ENCODE data around the gene LTK. TPM values are rescaled to one million over a fixed set of nuclear protein-coding genes. Genes with fewer than 3 reads are reported as not detected.
A peak's percentile ranks its signal among the peaks of the same experiment; 100 is the strongest.

Gene LTK
- total RNA-seq, 3 donors from 2014 or later (not counting 1 experiment from before 2014, with no cell fraction given) = 0.56 to 4.9 (median 1.7) TPM

DNA sequence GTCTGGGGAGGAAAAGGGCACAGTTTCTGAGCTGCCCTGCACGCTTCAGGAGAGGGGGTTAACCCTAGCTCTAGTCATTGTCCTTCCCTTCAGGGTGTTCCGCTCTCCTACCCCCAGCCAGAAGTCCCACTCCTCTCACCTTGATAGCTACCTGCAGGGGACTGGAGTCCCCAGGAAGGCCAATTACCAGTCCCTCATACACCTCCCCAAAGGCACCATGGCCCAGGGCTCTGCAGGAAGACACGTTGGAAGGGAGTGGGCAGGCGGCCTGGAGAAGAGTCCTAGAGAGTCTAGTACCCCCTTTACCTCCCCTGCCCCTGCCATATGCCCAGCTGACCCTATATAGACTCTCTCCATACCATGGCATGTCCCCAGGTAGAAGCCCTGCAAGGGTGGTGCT, 7.9 kb downstream of the LTK start:
- TF ChIP-seq, protein P1, sequence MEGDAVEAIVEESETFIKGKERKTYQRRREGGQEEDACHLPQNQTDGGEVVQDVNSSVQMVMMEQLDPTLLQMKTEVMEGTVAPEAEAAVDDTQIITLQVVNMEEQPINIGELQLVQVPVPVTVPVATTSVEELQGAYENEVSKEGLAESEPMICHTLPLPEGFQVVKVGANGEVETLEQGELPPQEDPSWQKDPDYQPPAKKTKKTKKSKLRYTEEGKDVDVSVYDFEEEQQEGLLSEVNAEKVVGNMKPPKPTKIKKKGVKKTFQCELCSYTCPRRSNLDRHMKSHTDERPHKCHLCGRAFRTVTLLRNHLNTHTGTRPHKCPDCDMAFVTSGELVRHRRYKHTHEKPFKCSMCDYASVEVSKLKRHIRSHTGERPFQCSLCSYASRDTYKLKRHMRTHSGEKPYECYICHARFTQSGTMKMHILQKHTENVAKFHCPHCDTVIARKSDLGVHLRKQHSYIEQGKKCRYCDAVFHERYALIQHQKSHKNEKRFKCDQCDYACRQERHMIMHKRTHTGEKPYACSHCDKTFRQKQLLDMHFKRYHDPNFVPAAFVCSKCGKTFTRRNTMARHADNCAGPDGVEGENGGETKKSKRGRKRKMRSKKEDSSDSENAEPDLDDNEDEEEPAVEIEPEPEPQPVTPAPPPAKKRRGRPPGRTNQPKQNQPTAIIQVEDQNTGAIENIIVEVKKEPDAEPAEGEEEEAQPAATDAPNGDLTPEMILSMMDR (IDR thresholded peaks at IDR 0.05) = no peak
- no peak overlapping the region for H3K4me3 Mint-ChIP-seq
- H3K27me3 ChIP-seq (ENCODE audit: control insufficient read depth, insufficient read depth, low read length) = peaks cover 19% of the 10 kb centered on the region

DNA sequence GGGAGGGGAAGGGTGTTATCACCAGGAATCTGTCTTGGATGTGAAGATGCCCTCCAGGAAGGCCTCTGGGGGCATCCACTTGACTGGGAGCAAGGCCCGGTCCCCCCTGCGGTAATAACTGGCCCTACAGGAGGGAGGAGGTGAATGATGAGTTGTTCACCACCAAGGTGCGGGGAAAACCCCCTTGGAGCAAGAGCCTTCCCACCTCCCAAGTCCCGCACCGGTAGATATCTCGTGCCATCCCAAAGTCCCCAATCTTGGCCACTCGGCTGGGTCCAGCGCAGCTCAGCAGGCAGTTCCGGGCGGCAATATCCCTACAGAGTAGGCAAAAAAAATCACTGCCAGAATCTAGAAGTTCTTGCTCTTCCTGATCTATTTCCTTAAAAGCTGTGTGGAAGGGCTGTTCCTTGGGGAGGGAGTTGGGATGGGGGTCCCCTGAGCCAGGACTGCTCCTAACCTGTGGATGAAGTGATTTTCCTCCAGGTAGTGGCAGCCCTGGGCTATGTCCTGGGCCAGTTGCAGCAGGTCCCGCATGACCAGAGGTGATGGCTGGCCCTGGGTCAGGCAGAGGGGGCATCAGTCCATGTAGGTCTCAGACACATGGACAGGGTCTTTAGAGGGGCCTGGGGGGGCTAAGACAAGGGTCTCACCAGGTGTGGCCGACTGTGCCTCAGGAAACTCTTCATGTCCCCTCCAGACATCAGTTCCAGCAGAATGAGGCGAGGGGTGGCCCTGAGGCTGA, 8.7 kb downstream of the LTK start:
- Mint-ChIP-seq H3K9me3 (no peaks in the 10 kb centered on the region), H3K27me3 (ENCODE audit: low read depth in 2 of 2) (peaks cover 6 to 22% of the 10 kb centered on the region in 2 donors), H3K4me1 (peaks cover 0 to 29% of the 10 kb centered on the region in 2 donors), H3K27ac (no peak overlapping the region), H3K4me3 (peak overlapping the region; percentile 13), H3K36me3 (no peaks in the 10 kb centered on the region)
- H3K9me3 ChIP-seq (ENCODE audit: control insufficient read depth, insufficient read depth, low read length) = no peaks in the 10 kb centered on the region
- no peaks in the 10 kb centered on the region for H3K36me3 ChIP-seq (ENCODE audit: control insufficient read depth, insufficient read depth, low read length)
- TF ChIP-seq, protein P1 (IDR thresholded peaks at IDR 0.05) = no peak
- intact Hi-C loops (cut with micrococcal nuclease) = no loop called here
- no peak overlapping the region for H3K27ac ChIP-seq (ENCODE audit: low read length)
- H3K4me1 ChIP-seq (ENCODE audit: control insufficient read depth, insufficient read depth, low read length) = peaks cover 30% of the 10 kb centered on the region
- H3K27me3 ChIP-seq (ENCODE audit: control insufficient read depth, insufficient read depth, low read length) = peaks cover 27% of the 10 kb centered on the region
- WGBS (ENCODE audit: insufficient coverage) = 94% methylated on average over 13 of the region's 13 CpGs
- DNase-seq = no peak
- H3K4me3 ChIP-seq (ENCODE audit: low read length) = no peak overlapping the region
- no peak for ATAC-seq

More for the DNA sequence above, 7.9 kb downstream of the LTK start:
- Histone ChIP-seq H3K4me1 (ENCODE audit: control insufficient read depth, insufficient read depth, low read length) (peaks cover 29% of the 10 kb centered on the region), H3K36me3 (ENCODE audit: control insufficient read depth, insufficient read depth, low read length) (no peaks in the 10 kb centered on the region), H3K9me3 (ENCODE audit: control insufficient read depth, insufficient read depth, low read length) (no peaks in the 10 kb centered on the region), H3K27ac (ENCODE audit: low read length) (no peak overlapping the region), H3K4me3 (ENCODE audit: low read length) (no peak overlapping the region)
- Mint-ChIP-seq H3K27ac (no peak overlapping the region), H3K9me3 (no peaks in the 10 kb centered on the region), H3K4me1 (peaks cover 0 to 29% of the 10 kb centered on the region in 2 donors), H3K27me3 (ENCODE audit: low read depth in 2 of 2) (peaks cover 0 to 25% of the 10 kb centered on the region in 2 donors), H3K36me3 (no peaks in the 10 kb centered on the region)
- intact Hi-C loops (cut with micrococcal nuclease) = no loop called here
- ATAC-seq (no peak), DNase-seq (no peak)
- WGBS (ENCODE audit: insufficient coverage) = 90% methylated on average over 4 of the region's 4 CpGs

DNA sequence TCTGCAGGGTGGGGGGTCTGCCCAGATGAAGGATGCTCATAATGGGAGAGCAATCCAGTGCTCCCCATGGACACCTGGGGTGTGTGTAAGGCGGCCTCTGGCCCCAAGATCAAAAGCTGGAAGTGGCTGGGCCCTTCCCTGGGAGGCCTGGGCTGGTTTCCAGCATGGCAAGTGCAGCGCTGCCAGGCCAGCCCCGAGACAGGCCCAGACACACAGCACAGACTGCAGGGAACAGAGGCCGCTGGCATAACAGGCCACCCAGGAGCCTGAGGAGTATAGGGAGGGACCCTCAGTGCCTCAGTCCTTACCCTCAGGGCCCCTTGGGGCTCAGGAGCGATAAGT, 10.0 kb downstream of the LTK start:
- peak overlapping the region; percentile 37 for H3K4me3 Mint-ChIP-seq
- H3K27ac Mint-ChIP-seq = no peak overlapping the region
- Histone ChIP-seq H3K27ac (ENCODE audit: low read length) (no peak overlapping the region), H3K36me3 (ENCODE audit: control insufficient read depth, insufficient read depth, low read length) (no peaks in the 10 kb centered on the region), H3K9me3 (ENCODE audit: control insufficient read depth, insufficient read depth, low read length) (no peaks in the 10 kb centered on the region), H3K4me3 (ENCODE audit: low read length) (no peak overlapping the region), H3K4me1 (ENCODE audit: control insufficient read depth, insufficient read depth, low read length) (peaks cover 30% of the 10 kb centered on the region), H3K27me3 (ENCODE audit: control insufficient read depth, insufficient read depth, low read length) (peaks cover 36% of the 10 kb centered on the region)
- DNase-seq = no peak
- 83% methylated on average over 5 of the region's 5 CpGs for WGBS (ENCODE audit: insufficient coverage)
- peaks cover 19 to 33% of the 10 kb centered on the region in 2 donors for H3K27me3 Mint-ChIP-seq (ENCODE audit: low read depth in 2 of 2)
- H3K36me3 Mint-ChIP-seq = no peaks in the 10 kb centered on the region
- ATAC-seq = no peak
- intact Hi-C loops (cut with micrococcal nuclease) = no loop called here
- H3K9me3 Mint-ChIP-seq = no peaks in the 10 kb centered on the region
- peaks cover 0 to 29% of the 10 kb centered on the region in 2 donors for H3K4me1 Mint-ChIP-seq
- TF ChIP-seq, protein P1 (IDR thresholded peaks at IDR 0.05) = no peak

Data from natural killer cell (primary cell).